ENCODE data around the gene SZRD1.
A peak's percentile ranks its signal among the peaks of the same experiment; 100 is the strongest.

SZRD1 gene

GRCh38 chr1:16440131-16440469, 73.1 kb downstream of the SZRD1 start:
- DNase-seq (ENCODE audit: low read depth): no peak

DNA sequence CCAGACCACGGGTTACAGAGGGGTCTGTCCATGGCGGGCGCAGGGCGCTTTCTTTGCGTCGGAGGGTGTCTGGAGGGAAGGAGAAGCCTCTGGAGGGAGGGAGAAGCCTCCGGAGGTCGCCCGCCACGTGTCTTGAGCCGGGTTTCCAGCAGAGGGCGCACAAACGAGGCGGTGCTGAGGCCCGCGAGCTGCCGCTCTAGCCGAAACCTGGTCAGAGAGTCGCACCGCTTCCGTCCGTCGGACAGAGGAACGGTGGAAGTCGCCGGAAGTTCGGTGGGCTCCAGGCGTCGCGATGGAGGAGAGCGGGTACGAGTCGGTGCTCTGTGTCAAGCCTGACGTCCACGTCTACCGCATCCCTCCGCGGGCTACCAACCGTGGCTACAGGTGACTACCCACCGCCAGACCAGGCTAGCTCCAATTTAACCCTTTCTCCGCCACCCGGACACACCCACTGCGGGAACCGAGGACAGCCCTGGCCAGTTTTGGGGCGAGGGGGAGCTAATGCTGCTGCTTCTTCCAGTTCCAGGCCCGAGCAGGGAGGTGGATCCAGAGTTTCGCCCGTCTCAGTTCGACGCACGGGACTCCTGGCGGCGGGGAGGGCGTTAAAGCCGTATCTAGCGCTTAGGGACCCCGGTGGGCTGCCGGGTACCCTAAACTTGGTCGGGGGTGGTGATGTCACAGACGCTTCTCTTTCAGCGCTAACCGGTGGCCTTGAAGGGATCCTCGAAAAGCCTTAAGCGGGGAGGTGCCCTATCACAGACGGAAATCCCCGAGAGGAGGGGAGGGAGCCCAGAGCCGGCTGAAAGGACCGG, 73.6 kb downstream of the SZRD1 start, which contains the start of gene NECAP2:
Gene NECAP2, plus strand, starts transcription at position 255 of the 812 bp plus-strand sequence. Its CDS starts 38 bp downstream, at position 293.
- peak; percentile 85 for DNase-seq (ENCODE audit: low read depth)

GRCh38 chr1:16441282-16441665, 74.2 kb downstream of the SZRD1 start:
- DNase-seq (ENCODE audit: low read depth): no peak

DNA sequence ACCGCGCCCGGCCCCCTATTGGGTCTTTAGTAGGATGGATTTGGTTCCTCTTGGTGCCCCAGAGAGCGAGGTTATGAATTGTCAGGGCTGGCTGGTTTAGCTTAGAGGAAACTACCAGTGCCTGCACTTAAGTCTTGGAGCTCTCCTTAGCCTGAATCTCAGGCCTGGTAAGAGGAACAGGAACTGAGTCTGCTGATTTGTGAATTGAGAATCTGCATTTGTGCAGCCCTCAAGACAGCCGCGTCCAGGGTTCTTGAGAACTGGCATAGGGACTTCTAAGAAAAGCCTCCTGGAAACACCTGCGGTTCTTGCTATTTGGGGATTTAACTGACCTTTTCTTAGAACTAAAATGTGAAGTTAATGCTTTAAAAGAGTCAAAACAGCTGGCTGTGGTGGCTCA, 75.2 kb downstream of the SZRD1 start:
- no peak for DNase-seq (ENCODE audit: low read depth)

DNA sequence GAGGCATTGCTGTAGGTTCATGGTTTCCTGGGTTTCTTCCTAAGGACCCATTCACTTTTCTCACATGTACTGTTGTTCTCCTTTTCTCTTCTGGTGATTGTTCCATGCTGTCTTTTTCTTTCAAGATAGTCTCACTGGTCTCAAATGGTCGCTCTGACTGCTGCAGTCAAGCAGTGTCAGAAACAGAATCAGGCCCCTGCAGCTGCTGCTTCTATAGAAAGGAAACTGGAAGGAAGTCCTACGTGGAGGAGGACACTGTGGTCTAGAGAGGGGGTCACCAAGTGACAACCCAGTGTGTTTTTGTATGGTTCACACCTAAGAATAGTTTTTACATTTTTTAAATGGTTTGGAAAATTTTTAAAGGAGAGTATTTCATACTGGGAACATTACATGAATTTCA, 75.9 kb downstream of the SZRD1 start:
- DNase-seq (ENCODE audit: low read depth): no peak

- DNase-seq (ENCODE audit: low read depth): no peak
These were observed 77.1 kb downstream of the SZRD1 start for GRCh38 chr1:16443975-16444770.

DNA sequence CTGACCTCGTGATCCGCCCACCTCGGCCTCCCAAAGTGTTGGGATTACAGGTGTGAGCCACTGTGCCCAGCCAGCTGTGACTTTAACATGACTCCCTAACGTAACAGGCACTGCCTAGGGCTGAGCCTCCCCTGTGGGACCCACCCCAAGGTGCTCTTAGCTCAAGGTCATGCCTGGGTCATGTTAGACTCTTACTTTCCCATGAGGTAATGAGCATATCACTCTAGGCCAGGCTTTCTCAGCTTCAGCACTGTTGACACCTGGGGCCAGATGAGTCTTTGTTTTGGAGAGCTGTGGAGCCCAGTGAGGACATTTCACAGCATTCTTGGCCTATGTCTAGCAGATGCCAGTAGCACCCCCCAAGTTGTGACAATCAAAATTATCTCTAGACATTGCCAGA, 78.0 kb downstream of the SZRD1 start:
- DNase-seq (ENCODE audit: low read depth): no peak

- DNase-seq (ENCODE audit: low read depth): no peak
These were observed 79.1 kb downstream of the SZRD1 start for GRCh38 chr1:16446116-16446515.

DNA sequence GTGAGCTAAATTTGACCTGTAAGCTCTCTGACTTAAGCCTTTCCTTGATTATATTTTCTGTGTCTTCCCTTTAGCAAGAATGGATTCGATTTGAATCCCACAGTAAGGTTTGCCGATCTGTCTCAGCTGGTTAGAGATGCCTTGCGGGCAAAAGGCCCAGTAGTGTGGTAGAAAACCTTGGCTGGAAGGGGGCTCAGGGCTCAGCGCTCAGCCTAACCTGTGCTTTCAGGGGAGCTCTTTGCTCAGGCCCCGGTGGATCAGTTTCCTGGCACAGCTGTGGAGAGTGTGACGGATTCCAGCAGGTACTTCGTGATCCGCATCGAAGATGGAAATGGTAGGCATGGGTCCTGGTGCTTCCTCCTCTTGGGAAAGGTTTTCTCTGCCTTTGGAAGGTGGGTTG, 80.6 kb downstream of the SZRD1 start:
- no peak for DNase-seq (ENCODE audit: low read depth)
